G401.6 (cell line): ENCODE results near the gene CTIF.
"Not testable (repeated sequence)": the region's sequence is repeated elsewhere in the genome, so short reads cannot be mapped to it uniquely, and the experiment has no call there.

Source experiments
- FAIRE-seq: peaks from 2 replicates; lab custom pipeline; 2012; peaks lifted over from hg19 to GRCh38; lab: Jason Lieb, UNC

CTIF gene

GRCh38 chr18:48853588-48853987 is 314.8 kb downstream of the CTIF start:
- no peak for FAIRE-seq

GRCh38 chr18:48854780-48855179 is 315.9 kb downstream of the CTIF start:
- FAIRE-seq, result no peak

GRCh38 chr18:48855422-48856377 is 316.9 kb downstream of the CTIF start:
- no peak for FAIRE-seq

GRCh38 chr18:48857023-48857694 is 318.3 kb downstream of the CTIF start:
- no peak for FAIRE-seq

GRCh38 chr18:48858676-48859075 is 319.8 kb downstream of the CTIF start:
- FAIRE-seq, result no peak

GRCh38 chr18:48859311-48860268 is 320.8 kb downstream of the CTIF start:
- FAIRE-seq, result no peak

GRCh38 chr18:48860269-48861180 is 321.7 kb downstream of the CTIF start:
- FAIRE-seq, result no peak

GRCh38 chr18:48861181-48861708 is 322.4 kb downstream of the CTIF start:
- FAIRE-seq, result no peak

GRCh38 chr18:48862132-48862531 is 323.3 kb downstream of the CTIF start:
- FAIRE-seq, result no peak

GRCh38 chr18:48862678-48863270 is 323.9 kb downstream of the CTIF start:
- no peak for FAIRE-seq

GRCh38 chr18:48863432-48864065 is 324.7 kb downstream of the CTIF start:
- no peak for FAIRE-seq

- no peak for FAIRE-seq
These were observed 326.0 kb downstream of the CTIF start for GRCh38 chr18:48864876-48865275.

- FAIRE-seq, result no peak
These were observed 327.4 kb downstream of the CTIF start for GRCh38 chr18:48866028-48866733.

- FAIRE-seq, result no peak
These were observed 328.0 kb downstream of the CTIF start for GRCh38 chr18:48866856-48867255.

- FAIRE-seq, result no peak
These were observed 329.1 kb downstream of the CTIF start for GRCh38 chr18:48867978-48868377.

GRCh38 chr18:48868468-48869466 is 329.9 kb downstream of the CTIF start:
- no peak for FAIRE-seq

GRCh38 chr18:48869591-48869990 is 330.8 kb downstream of the CTIF start:
- no peak for FAIRE-seq

- not testable (repeated sequence) for FAIRE-seq
These were observed 332.1 kb downstream of the CTIF start for GRCh38 chr18:48870926-48871325.
